Uterus (tissue), 2 donors: Measurements from ENCODE around the gene HDAC2.

Experiments used
- CTCF ChIP-seq, 4 experiments: fragments of 200-600 bp in 2 of 4; fragments of 450-650 bp in 2 of 4; sonication (generic) in 2 of 4; IDR thresholded peaks; one replicate each; pipeline ENCODE4 v1.5.1; 2016 to 2019; ENCODE audit warnings: antibody characterized with exemption in 4 of 4, mild to moderate bottlenecking in 2 of 4, moderate library complexity in 1 of 4
- POLR2A ChIP-seq, 2 donors: fragments of 450-650 bp; IDR thresholded peaks; one replicate each; pipeline ENCODE4 v1.6.1; 2016; ENCODE audit warnings: antibody characterized with exemption in 2 of 2, mild to moderate bottlenecking in 1 of 2, moderate library complexity in 1 of 2

GRCh38 chr6:113997116-113997515, 26.2 kb upstream of the HDAC2 start:
- TF ChIP-seq CTCF (IDR thresholded peaks at IDR 0.05) (no peak), POLR2A (IDR thresholded peaks at IDR 0.05) (no peak)
